ENCODE measurements around the gene RCAN1.
"Not testable (repeated sequence)": the region's sequence is repeated elsewhere in the genome, so short reads cannot be mapped to it uniquely, and the experiment has no call there.

Gene RCAN1

GRCh38 chr21:34621434-34622350, 6.8 kb upstream of the RCAN1 start:
- DNase-seq (ENCODE audit: low spot score) = no peak

GRCh38 chr21:34619841-34620665, 5.1 kb upstream of the RCAN1 start:
- no peak for DNase-seq (ENCODE audit: low spot score)

- no peak for DNase-seq (ENCODE audit: low spot score)
Observed at GRCh38 chr21:34618941-34619340, 4.0 kb upstream of the RCAN1 start.

GRCh38 chr21:34617753-34618339, 2.9 kb upstream of the RCAN1 start:
- no peak for DNase-seq (ENCODE audit: low spot score)

- DNase-seq (ENCODE audit: low spot score) = no peak
Observed at GRCh38 chr21:34615487-34615814, 538 bp upstream of the RCAN1 start.

GRCh38 chr21:34613679-34614627, 960 bp downstream of the RCAN1 start:
- DNase-seq (ENCODE audit: low spot score) = peak; percentile 42

- no peak for DNase-seq (ENCODE audit: low spot score)
Observed at GRCh38 chr21:34612557-34612956, 2.4 kb downstream of the RCAN1 start.

- no peak for DNase-seq (ENCODE audit: low spot score)
Observed at GRCh38 chr21:34612056-34612455, 2.9 kb downstream of the RCAN1 start.

GRCh38 chr21:34611528-34611927, 3.4 kb downstream of the RCAN1 start:
- no peak for DNase-seq (ENCODE audit: low spot score)

- no peak for DNase-seq (ENCODE audit: low spot score)
Observed at GRCh38 chr21:34609933-34610549, 4.9 kb downstream of the RCAN1 start.

- DNase-seq (ENCODE audit: low spot score) = no peak
Observed at GRCh38 chr21:34609244-34609932, 5.5 kb downstream of the RCAN1 start.

- DNase-seq (ENCODE audit: low spot score) = not testable (repeated sequence)
Observed at GRCh38 chr21:34607376-34607775, 7.5 kb downstream of the RCAN1 start.

- no peak for DNase-seq (ENCODE audit: low spot score)
Observed at GRCh38 chr21:34606621-34607020, 8.3 kb downstream of the RCAN1 start.

GRCh38 chr21:34606051-34606450, 8.9 kb downstream of the RCAN1 start:
- DNase-seq (ENCODE audit: low spot score) = no peak

- DNase-seq (ENCODE audit: low spot score) = not testable (repeated sequence)
Observed at GRCh38 chr21:34604956-34605355, 10.0 kb downstream of the RCAN1 start.

- no peak for DNase-seq (ENCODE audit: low spot score)
Observed at GRCh38 chr21:34604556-34604955, 10.4 kb downstream of the RCAN1 start.

GRCh38 chr21:34603710-34604057, 11.2 kb downstream of the RCAN1 start:
- no peak for DNase-seq (ENCODE audit: low spot score)

GRCh38 chr21:34603002-34603709, 11.8 kb downstream of the RCAN1 start:
- peak; percentile 67 for DNase-seq (ENCODE audit: low spot score)

- DNase-seq (ENCODE audit: low spot score) = no peak
Observed at GRCh38 chr21:34602061-34602460, 12.9 kb downstream of the RCAN1 start.

GRCh38 chr21:34599534-34600101, 15.3 kb downstream of the RCAN1 start:
- DNase-seq (ENCODE audit: low spot score) = no peak
